Measurements from ENCODE around the gene OR10W1.

OR10W1 gene

GRCh38 chr11:58285483-58286040 is 17.5 kb upstream of the OR10W1 start:
- no peak for DNase-seq (ENCODE audit: low read depth)
- H3K4me3 ChIP-seq (ENCODE audit: low read depth, low read length): no peak overlapping the region
- TF ChIP-seq CTCF (IDR thresholded peaks at IDR 0.05; ENCODE audit: control insufficient read depth, extremely low read depth, insufficient read depth): no peak

- DNase-seq (ENCODE audit: low read depth): no peak
- H3K4me3 ChIP-seq (ENCODE audit: low read depth, low read length): no peak overlapping the region
- no peak for TF ChIP-seq CTCF (IDR thresholded peaks at IDR 0.05; ENCODE audit: control insufficient read depth, extremely low read depth, insufficient read depth)
These were observed 8.1 kb upstream of the OR10W1 start for GRCh38 chr11:58276151-58276550.

GRCh38 chr11:58275002-58275401 is 6.9 kb upstream of the OR10W1 start:
- no peak for DNase-seq (ENCODE audit: low read depth)
- no peak for TF ChIP-seq CTCF (IDR thresholded peaks at IDR 0.05; ENCODE audit: control insufficient read depth, extremely low read depth, insufficient read depth)
- H3K4me3 ChIP-seq (ENCODE audit: low read depth, low read length): no peak overlapping the region

GRCh38 chr11:58259983-58260382 is 8.1 kb downstream of the OR10W1 start:
- DNase-seq (ENCODE audit: low read depth): no peak

GRCh38 chr11:58254936-58255335 is 13.1 kb downstream of the OR10W1 start:
- no peak for TF ChIP-seq CTCF (IDR thresholded peaks at IDR 0.05; ENCODE audit: control insufficient read depth, extremely low read depth, insufficient read depth)
- no peak overlapping the region for H3K4me3 ChIP-seq (ENCODE audit: low read depth, low read length)
- no peak for DNase-seq (ENCODE audit: low read depth)

More at GRCh38 chr11:58259983-58260382, 8.1 kb downstream of the OR10W1 start:
- TF ChIP-seq CTCF (IDR thresholded peaks at IDR 0.05; ENCODE audit: control insufficient read depth, extremely low read depth, insufficient read depth): no peak
- H3K4me3 ChIP-seq (ENCODE audit: low read depth, low read length): no peak overlapping the region

- no peak overlapping the region for H3K4me3 ChIP-seq (ENCODE audit: low read depth, low read length)
- DNase-seq (ENCODE audit: low read depth): no peak
- no peak for TF ChIP-seq CTCF (IDR thresholded peaks at IDR 0.05; ENCODE audit: control insufficient read depth, extremely low read depth, insufficient read depth)
These were observed 24.1 kb downstream of the OR10W1 start for GRCh38 chr11:58243954-58244353.

- no peak for DNase-seq (ENCODE audit: low read depth)
- no peak for TF ChIP-seq CTCF (IDR thresholded peaks at IDR 0.05; ENCODE audit: control insufficient read depth, extremely low read depth, insufficient read depth)
- no peak overlapping the region for H3K4me3 ChIP-seq (ENCODE audit: low read depth, low read length)
These were observed 40.0 kb downstream of the OR10W1 start for GRCh38 chr11:58227956-58228615.

All from LNCaP clone FGC (cell line).